Hepatocyte (in vitro differentiated cells): ENCODE measurements around the gene UBE2E2.

Source experiments
- CTCF ChIP-seq: fragments of 200-600 bp; sonication (generic); IDR thresholded peaks from 2 replicates; pipeline ENCODE4 v1.5.1; 2016; ENCODE audit warnings: antibody characterized with exemption, mild to moderate bottlenecking; ENCODE audit not compliant: poor library complexity
- EZH2 ChIP-seq: fragments of 200-600 bp; sonication (generic); IDR thresholded peaks from 2 replicates; pipeline ENCODE4 v1.6.1; 2016; ENCODE audit warnings: antibody characterized with exemption, mild to moderate bottlenecking, borderline replicate concordance
- EZH2phosphoT487 ChIP-seq: fragments of 200-600 bp; sonication (generic); IDR thresholded peaks from one replicate; pipeline ENCODE4 v1.6.1; 2018; ENCODE audit warnings: antibody characterized with exemption, mild to moderate bottlenecking, low read depth, moderate library complexity; ENCODE audit not compliant: unreplicated experiment, severe bottlenecking

- TF ChIP-seq EZH2phosphoT487 = no peak
- TF ChIP-seq CTCF = no peak
- no peak for TF ChIP-seq EZH2
Measured at GRCh38 chr3:23312866-23313265, 109.7 kb downstream of the UBE2E2 start.
